Liver (tissue), 9 donors: ENCODE results near the gene MCMBP. TPM values are rescaled to one million over a fixed set of nuclear protein-coding genes. Genes with fewer than 3 reads are reported as not detected.

Source experiments
- DNase-seq: peaks from one replicate; pipeline ENCODE4 v3.0.0-alpha.2; 2017; ENCODE audit warnings: low spot score
- H3K27ac ChIP-seq, 2 donors: one replicate each; pipeline ENCODE4 v1.7.0; 2013; ENCODE audit warnings: inconsistent platforms in 2 of 2, low read length in 2 of 2, control low read depth in 1 of 2, low read depth in 1 of 2, mild to moderate bottlenecking in 1 of 2
- H3K27me3 ChIP-seq, 4 donors: one replicate each; pipeline versions ENCODE4 v1.6.1 to v1.7.0; 2013; ENCODE audit warnings: low read length in 3 of 4, inconsistent platforms in 1 of 4, mild to moderate bottlenecking in 1 of 4, moderate library complexity in 1 of 4; ENCODE audit not compliant: control insufficient read depth in 4 of 4, insufficient read depth in 4 of 4
- H3K36me3 ChIP-seq, 4 donors: one replicate each; pipeline versions ENCODE4 v1.6.1 to v1.7.0; 2013; ENCODE audit warnings: low read length in 3 of 4, mild to moderate bottlenecking in 3 of 4, low read depth in 1 of 4, moderate library complexity in 1 of 4; ENCODE audit not compliant: control insufficient read depth in 4 of 4, insufficient read depth in 3 of 4
- H3K4me1 ChIP-seq, 4 donors: one replicate each; pipeline versions ENCODE4 v1.6.1 to v1.7.0; 2013; ENCODE audit warnings: low read length in 3 of 4, mild to moderate bottlenecking in 3 of 4, moderate library complexity in 1 of 4; ENCODE audit not compliant: control insufficient read depth in 4 of 4, insufficient read depth in 4 of 4
- H3K4me3 ChIP-seq, 3 donors: one replicate each; pipeline versions ENCODE4 v1.6.1 to v1.7.0; 2013; ENCODE audit warnings: low read length in 3 of 3, control low read depth in 1 of 3, low read depth in 1 of 3, mild to moderate bottlenecking in 1 of 3
- H3K9ac ChIP-seq, 2 donors: one replicate each; pipeline ENCODE4 v1.7.0; 2013; ENCODE audit warnings: low read length in 2 of 2, mild to moderate bottlenecking in 2 of 2, moderate library complexity in 2 of 2, control low read depth in 1 of 2, low read depth in 1 of 2
- H3K9me3 ChIP-seq, 4 donors: one replicate each; pipeline versions ENCODE4 v1.6.1 to v1.7.0; 2013; ENCODE audit warnings: low read length in 3 of 4; ENCODE audit not compliant: control insufficient read depth in 4 of 4
- HNF4A ChIP-seq, 2 donors: conservative IDR thresholded peaks; 2 replicates each; pipeline ENCODE4 v1.6.1; 2016; ENCODE audit warnings: antibody characterized with exemption in 2 of 2, mild to moderate bottlenecking in 2 of 2
- RAD21 ChIP-seq, 2 donors: IDR thresholded peaks; 2 replicates each; pipeline ENCODE4 v1.6.1; 2016; ENCODE audit warnings: antibody characterized with exemption in 2 of 2, mild to moderate bottlenecking in 2 of 2
- SP1 ChIP-seq: IDR thresholded peaks from 2 replicates; pipeline ENCODE4 v1.6.1; 2018; ENCODE audit warnings: antibody characterized with exemption, mild to moderate bottlenecking
- WGBS: extraction: QIAGEN DNeasy Blood & Tissue Kit; methylation state at CpG from one replicate; pipeline ENCODE4 v1.1.7; 2013; 5-methylcytosine and 5-hydroxymethylcytosine counted together
- polyA plus RNA-seq, 2 donors: library from polyadenylated mRNA; stranded (reverse) in 1 of 2; unstranded in 1 of 2; fragments of 200-250 nt in 1 of 2; fragments of >200 nt in 1 of 2; fragmentation: Nextera tagmentation in 1 of 2; extraction: Ambion mirVana in 1 of 2; gene quantifications; one replicate each; pipeline versions ENCODE4 v1.2.1 to v1.2.3, GENCODE V29; 2013 to 2015
- total RNA-seq, 2 donors: library from RNA; depleted of rRNA; stranded (reverse); fragments of >200 nt; gene quantifications; one replicate each; pipeline ENCODE4 v1.2.3, GENCODE V29; 2014
- TF ChIP-seq, protein P1 (sequence below): IDR thresholded peaks from 2 replicates; pipeline ENCODE4 v1.6.1; 2016; ENCODE audit warnings: antibody characterized with exemption, mild to moderate bottlenecking
- TF ChIP-seq, protein P2 (sequence below): fragments of 150-350 bp; IDR thresholded peaks from 2 replicates; pipeline ENCODE4 v1.5.1; 2017; ENCODE audit warnings: improper control_type of control experiment, low read depth, low read length; ENCODE audit not compliant: missing input control
- TF ChIP-seq, protein P3 (sequence below): IDR thresholded peaks from 2 replicates; pipeline ENCODE4 v1.6.1; 2016; ENCODE audit warnings: antibody characterized with exemption
- donor health status: healthy.
- donor health status: healthy.
- donor health status: healthy.
- donor health status: healthy.
- donor health status: healthy.

MCMBP gene
- total and polyA plus RNA-seq, 4 donors, result 6.1 to 23.2 (median 17.3) TPM

DNA sequence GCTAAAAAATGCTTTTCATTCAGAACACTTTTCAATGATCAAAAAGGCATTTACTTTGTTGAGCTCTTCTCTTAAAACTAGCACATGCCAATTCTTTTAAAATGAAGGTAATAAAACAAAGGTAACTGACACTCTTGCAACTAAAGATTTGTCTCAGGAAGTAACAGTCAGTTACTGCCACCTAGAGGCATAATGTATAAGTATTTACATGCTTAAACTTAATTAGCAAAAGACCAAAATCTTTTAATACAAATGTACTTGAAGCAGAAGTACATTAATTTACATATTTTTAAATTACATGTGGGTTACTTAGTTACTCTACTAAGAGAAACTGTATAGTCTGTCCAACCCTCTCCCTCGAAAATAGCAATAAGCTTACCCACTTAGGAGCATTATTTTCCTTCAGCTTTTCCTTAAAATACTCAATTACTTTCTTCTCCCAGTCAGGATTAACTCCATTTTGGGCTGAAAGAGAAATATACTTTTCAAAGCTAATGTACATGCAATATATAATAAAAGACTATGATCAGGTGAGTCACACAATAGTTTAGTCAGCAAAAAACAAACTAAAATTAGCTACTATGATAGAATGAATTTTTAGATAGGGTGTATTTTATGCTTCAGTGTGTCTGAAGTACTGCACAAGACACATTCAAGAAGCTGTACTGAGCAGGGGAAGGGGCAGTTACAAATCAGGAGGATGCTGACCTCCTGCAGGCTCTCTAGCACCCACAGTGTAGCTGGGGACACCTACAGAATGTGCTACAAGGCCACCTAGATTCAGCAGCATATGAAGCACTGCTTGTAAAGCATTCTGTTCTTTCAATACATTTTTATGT is 13.0 kb downstream of the MCMBP start:
- Histone ChIP-seq H3K9ac (no peak overlapping the region), H3K4me1 (peaks cover 0 to 9% (median 0%) of the 10 kb centered on the region in 4 donors), H3K27me3 (no peaks in the 10 kb centered on the region), H3K9me3 (no peaks in the 10 kb centered on the region), H3K4me3 (no peak overlapping the region), H3K27ac (no peak overlapping the region), H3K36me3 (peaks cover 2 to 9% (median 7%) of the 10 kb centered on the region in 4 donors)
- WGBS, result 88% methylated on average over 1 of the region's 1 CpG
- no peak for DNase-seq
- TF ChIP-seq, protein P1, sequence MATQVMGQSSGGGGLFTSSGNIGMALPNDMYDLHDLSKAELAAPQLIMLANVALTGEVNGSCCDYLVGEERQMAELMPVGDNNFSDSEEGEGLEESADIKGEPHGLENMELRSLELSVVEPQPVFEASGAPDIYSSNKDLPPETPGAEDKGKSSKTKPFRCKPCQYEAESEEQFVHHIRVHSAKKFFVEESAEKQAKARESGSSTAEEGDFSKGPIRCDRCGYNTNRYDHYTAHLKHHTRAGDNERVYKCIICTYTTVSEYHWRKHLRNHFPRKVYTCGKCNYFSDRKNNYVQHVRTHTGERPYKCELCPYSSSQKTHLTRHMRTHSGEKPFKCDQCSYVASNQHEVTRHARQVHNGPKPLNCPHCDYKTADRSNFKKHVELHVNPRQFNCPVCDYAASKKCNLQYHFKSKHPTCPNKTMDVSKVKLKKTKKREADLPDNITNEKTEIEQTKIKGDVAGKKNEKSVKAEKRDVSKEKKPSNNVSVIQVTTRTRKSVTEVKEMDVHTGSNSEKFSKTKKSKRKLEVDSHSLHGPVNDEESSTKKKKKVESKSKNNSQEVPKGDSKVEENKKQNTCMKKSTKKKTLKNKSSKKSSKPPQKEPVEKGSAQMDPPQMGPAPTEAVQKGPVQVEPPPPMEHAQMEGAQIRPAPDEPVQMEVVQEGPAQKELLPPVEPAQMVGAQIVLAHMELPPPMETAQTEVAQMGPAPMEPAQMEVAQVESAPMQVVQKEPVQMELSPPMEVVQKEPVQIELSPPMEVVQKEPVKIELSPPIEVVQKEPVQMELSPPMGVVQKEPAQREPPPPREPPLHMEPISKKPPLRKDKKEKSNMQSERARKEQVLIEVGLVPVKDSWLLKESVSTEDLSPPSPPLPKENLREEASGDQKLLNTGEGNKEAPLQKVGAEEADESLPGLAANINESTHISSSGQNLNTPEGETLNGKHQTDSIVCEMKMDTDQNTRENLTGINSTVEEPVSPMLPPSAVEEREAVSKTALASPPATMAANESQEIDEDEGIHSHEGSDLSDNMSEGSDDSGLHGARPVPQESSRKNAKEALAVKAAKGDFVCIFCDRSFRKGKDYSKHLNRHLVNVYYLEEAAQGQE, result no peak
- TF ChIP-seq RAD21 (IDR thresholded peaks at IDR 0.05) (peak; percentile 76 to 78), HNF4A (conservative IDR thresholded peaks at IDR 0.05) (no peak)
- TF ChIP-seq, protein P2, sequence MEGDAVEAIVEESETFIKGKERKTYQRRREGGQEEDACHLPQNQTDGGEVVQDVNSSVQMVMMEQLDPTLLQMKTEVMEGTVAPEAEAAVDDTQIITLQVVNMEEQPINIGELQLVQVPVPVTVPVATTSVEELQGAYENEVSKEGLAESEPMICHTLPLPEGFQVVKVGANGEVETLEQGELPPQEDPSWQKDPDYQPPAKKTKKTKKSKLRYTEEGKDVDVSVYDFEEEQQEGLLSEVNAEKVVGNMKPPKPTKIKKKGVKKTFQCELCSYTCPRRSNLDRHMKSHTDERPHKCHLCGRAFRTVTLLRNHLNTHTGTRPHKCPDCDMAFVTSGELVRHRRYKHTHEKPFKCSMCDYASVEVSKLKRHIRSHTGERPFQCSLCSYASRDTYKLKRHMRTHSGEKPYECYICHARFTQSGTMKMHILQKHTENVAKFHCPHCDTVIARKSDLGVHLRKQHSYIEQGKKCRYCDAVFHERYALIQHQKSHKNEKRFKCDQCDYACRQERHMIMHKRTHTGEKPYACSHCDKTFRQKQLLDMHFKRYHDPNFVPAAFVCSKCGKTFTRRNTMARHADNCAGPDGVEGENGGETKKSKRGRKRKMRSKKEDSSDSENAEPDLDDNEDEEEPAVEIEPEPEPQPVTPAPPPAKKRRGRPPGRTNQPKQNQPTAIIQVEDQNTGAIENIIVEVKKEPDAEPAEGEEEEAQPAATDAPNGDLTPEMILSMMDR, result peak; percentile 46

DNA sequence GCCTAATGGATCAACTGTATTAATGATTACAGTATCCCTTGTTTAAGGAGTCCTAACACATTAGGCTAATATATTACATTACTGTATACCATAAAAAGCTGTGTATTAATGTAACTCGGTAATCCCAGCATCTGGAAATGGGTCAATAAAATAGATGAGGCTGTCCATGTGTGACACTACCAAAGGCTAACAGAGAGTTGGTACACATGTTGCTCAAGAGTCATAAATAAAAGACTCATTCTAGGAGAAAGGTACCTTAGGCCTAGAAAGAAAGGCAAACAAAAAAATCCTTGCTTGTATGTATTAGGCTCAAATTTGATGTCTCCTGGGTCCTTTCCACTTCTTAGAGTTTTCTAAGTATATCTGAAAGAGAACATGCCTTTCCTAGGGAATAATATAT is 14.6 kb downstream of the MCMBP start:
- Histone ChIP-seq H3K27me3 (no peaks in the 10 kb centered on the region), H3K9ac (no peak overlapping the region), H3K27ac (no peak overlapping the region), H3K4me1 (peaks cover 0 to 9% (median 0%) of the 10 kb centered on the region in 4 donors), H3K36me3 (peaks cover 2 to 18% (median 12%) of the 10 kb centered on the region in 4 donors), H3K4me3 (no peak overlapping the region), H3K9me3 (no peaks in the 10 kb centered on the region)
- 26% methylated on average over 1 of the region's 1 CpG for WGBS
- TF ChIP-seq HNF4A (conservative IDR thresholded peaks at IDR 0.05) (peak in 1 of 2 donors; percentile 7), SP1 (peak; percentile 16), RAD21 (IDR thresholded peaks at IDR 0.05) (peak in 1 of 2 donors; percentile 12)
- TF ChIP-seq, protein P3, sequence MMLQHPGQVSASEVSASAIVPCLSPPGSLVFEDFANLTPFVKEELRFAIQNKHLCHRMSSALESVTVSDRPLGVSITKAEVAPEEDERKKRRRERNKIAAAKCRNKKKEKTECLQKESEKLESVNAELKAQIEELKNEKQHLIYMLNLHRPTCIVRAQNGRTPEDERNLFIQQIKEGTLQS, result no peak
- TF ChIP-seq, protein P2, result no peak
- no peak for DNase-seq
